Anterior cingulate cortex (tissue), 58 donors: ENCODE data around the gene IDH3A.

ENCODE experiments used
- DNase-seq, 58 donors: peaks; one replicate each; lab custom pipeline; 2025; lab: John Stamatoyannopoulos, UW

The IDH3A gene

GRCh38 chr15:78149068-78149804 is at the start of gene IDH3A:
Gene IDH3A (plus strand): TSS chr15:78149362. CDS start chr15:78149404, 42 bp downstream.
- DNase-seq, result peak; percentile 80 to 99 (median 98)

GRCh38 chr15:78100886-78101285 is 48.3 kb upstream of the IDH3A start:
- no peak for DNase-seq

GRCh38 chr15:78101423-78102105 is 47.6 kb upstream of the IDH3A start:
- DNase-seq, result no peak

GRCh38 chr15:78102211-78102610 is 47.0 kb upstream of the IDH3A start:
- no peak for DNase-seq

- no peak for DNase-seq
Measured at GRCh38 chr15:78102741-78103140, 46.4 kb upstream of the IDH3A start.

- peak in 1 of 58 donors; percentile 12 for DNase-seq
Measured at GRCh38 chr15:78103406-78104118, 45.6 kb upstream of the IDH3A start.

- no peak for DNase-seq
Measured at GRCh38 chr15:78104119-78104479, 45.1 kb upstream of the IDH3A start.

- DNase-seq, result no peak
Measured at GRCh38 chr15:78104566-78105475, 44.3 kb upstream of the IDH3A start.

- no peak for DNase-seq
Measured at GRCh38 chr15:78105476-78106241, 43.5 kb upstream of the IDH3A start.

GRCh38 chr15:78107471-78107870 is 41.7 kb upstream of the IDH3A start:
- DNase-seq, result no peak

GRCh38 chr15:78108300-78109084 is 40.7 kb upstream of the IDH3A start:
- peak in 55 of 58 donors; percentile 9 to 81 (median 54) for DNase-seq

- no peak for DNase-seq
Measured at GRCh38 chr15:78109156-78109555, 40.0 kb upstream of the IDH3A start.

- no peak for DNase-seq
Measured at GRCh38 chr15:78110096-78110495, 39.1 kb upstream of the IDH3A start.

GRCh38 chr15:78110916-78111475 is 38.2 kb upstream of the IDH3A start:
- no peak for DNase-seq

- no peak for DNase-seq
Measured at GRCh38 chr15:78111788-78112187, 37.4 kb upstream of the IDH3A start.

- no peak for DNase-seq
Measured at GRCh38 chr15:78112551-78112950, 36.6 kb upstream of the IDH3A start.

GRCh38 chr15:78120523-78120922 is 28.6 kb upstream of the IDH3A start:
- DNase-seq, result no peak

- no peak for DNase-seq
Measured at GRCh38 chr15:78125267-78125666, 23.9 kb upstream of the IDH3A start.
